GM18868 (cell line): ENCODE data around the gene UBXN6.

Experiments
- ATAC-seq: cut with Tn5 transposase; IDR thresholded peaks from one replicate; pipeline ENCODE4 v1.9.1; 2021; ENCODE audit warnings: mild to moderate bottlenecking, moderate library complexity; ENCODE audit not compliant: unreplicated experiment

Gene UBXN6

GRCh38 chr19:4443188-4443587, 14.4 kb downstream of the UBXN6 start:
- ATAC-seq, result no peak

- ATAC-seq, result no peak
Measured at GRCh38 chr19:4442819-4443146, 14.8 kb downstream of the UBXN6 start.

DNA sequence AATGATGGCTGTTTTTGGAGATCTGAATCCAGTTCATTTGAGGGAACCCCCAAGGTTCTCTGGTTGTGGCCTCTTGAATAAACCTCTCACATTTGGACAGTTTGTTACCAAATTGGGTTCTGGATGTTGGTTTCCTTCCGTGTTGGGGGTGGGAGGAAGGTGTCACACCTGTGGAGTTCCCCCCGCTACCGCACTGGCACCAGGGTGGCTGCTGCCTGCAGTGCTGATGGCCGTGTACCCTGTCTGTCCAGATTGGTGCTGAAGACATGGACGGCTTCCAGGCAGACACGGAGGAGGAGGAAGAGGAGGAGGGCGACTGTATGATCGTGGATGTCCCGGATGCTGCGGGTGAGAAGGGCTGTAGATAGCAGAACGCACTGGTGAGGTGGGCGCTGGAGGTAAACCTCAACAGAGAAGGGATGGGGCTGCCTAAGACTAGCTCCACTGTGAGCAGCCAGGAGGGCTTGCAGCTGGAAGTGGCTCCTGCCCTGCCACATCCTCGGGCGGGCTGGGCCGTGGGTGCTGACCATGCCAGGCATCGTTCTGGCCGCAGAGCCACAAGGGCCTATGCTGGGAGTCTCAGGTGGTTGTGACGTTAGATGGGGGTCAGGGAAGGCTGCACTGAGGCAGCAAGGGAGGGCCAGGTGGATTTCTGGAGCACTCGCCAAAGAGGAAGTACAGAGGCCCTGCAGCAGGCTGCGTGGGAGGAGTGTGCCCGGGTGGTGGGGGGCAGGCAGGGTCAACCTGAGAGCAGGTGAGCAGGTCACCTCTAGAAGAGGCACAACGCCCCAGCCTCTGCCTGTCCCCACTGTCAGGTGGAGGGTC, 15.4 kb downstream of the UBXN6 start:
- no peak for ATAC-seq

DNA sequence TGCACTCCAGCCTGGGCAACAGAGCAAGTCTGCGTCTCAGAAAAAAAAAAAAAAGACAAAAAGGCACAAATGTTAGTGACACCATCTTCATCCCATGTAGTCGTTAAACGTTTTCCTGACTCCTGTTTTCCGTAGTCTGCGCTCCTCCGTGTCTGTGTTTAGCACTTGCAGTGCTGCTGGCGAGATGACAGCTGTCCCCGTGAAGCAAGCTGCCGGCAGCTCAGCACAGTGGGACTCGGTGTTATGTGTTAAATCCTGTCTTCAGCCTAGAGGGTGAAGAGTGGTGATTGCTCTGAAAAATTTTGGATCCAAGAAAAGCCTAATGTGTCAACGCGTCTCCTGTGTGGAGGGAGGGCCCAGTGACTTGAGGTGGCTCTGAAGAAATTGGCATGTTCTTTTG, 18.4 kb downstream of the UBXN6 start:
- ATAC-seq, result no peak

DNA sequence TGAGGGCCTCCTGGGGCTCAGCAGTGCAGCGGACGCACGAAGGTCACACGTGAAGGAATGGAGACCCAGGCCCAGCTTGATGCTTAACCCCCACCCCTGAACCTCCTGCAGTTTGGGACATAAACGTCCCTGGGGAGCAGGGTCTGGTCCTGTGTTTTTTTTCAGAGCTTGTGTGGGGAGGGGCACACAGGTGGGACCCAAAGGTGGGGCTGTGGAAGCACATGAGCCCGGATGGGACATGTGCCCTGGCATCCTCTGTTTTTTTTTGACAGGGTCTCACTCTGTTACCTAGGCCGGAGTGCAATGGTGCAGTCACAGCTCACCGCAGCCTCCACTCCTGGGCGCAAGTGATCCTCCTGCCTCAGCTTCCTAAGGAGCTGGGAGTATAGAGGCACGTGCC, 20.5 kb downstream of the UBXN6 start:
- no peak for ATAC-seq

DNA sequence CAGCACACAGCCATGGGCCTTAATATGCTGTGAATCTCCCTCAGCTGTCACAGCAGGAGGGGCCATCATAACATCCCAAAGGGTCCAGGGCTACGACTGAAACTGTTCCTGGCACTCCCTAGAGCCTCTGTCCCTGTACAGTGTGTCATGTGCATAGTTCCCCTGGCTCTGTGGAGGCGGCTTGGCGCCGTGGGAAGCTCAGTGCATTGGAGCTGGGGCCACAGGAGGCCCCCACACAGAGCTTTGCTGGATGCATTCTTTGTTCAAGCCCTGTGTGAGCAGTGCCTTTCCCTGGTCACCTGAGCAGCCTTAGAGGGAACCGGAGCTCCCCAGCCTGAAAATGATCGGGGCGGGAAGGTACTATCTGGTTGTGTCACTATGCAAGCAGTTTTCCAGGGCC, 21.4 kb downstream of the UBXN6 start:
- ATAC-seq, result no peak

GRCh38 chr19:4434391-4434790, 23.2 kb downstream of the UBXN6 start:
- ATAC-seq, result no peak

- no peak for ATAC-seq
Measured at GRCh38 chr19:4432918-4433506, 24.6 kb downstream of the UBXN6 start.

- no peak for ATAC-seq
Measured at GRCh38 chr19:4431808-4432674, 25.6 kb downstream of the UBXN6 start.

DNA sequence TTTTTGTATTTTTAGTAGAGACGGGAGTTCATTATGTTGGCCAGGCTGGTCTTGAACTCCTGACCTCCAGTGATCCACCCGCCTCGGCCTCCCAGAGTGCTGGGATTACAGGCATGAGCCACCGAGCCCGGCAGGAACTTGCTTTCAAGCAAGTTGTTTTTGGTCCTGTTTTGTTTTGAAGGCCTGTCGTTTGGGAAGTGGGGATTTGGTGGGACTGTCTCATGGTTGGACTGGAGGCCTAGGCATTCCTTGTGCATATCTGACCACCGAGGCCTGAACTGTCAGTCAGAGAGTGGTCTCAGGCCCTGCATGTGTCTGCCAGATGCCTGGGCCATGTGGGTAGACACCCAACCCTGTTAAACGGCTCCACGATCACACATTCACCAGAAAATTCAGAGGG, 26.3 kb downstream of the UBXN6 start:
- no peak for ATAC-seq

DNA sequence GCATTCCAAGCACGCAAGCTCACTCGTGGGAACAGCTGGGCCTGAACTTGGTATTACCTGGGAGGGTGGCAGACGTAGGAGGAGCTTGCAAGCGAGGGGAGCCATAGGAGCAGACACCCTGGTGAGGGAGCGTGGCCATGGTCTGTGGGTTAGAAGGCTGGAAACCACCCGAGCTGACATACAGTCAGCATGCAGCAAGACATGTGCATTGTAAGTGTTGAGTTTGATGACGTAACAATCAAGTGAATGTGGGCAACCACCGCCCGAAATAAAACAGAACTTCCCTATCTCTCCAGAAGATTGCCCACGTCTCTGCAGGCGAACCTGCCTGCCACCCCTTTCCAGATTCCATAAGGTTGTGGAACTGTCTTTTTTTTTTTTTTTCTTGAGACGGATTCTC, 26.8 kb downstream of the UBXN6 start:
- no peak for ATAC-seq

- no peak for ATAC-seq
Measured at GRCh38 chr19:4429771-4430171, 27.8 kb downstream of the UBXN6 start.

GRCh38 chr19:4429256-4429655, 28.3 kb downstream of the UBXN6 start:
- no peak for ATAC-seq

GRCh38 chr19:4428326-4428975, 29.1 kb downstream of the UBXN6 start:
- no peak for ATAC-seq

GRCh38 chr19:4425537-4425936, 32.1 kb downstream of the UBXN6 start:
- no peak for ATAC-seq

- ATAC-seq, result no peak
Measured at GRCh38 chr19:4423416-4424126, 34.0 kb downstream of the UBXN6 start.

GRCh38 chr19:4416268-4416667, 41.3 kb downstream of the UBXN6 start:
- no peak for ATAC-seq

GRCh38 chr19:4415352-4415751, 42.2 kb downstream of the UBXN6 start:
- no peak for ATAC-seq

DNA sequence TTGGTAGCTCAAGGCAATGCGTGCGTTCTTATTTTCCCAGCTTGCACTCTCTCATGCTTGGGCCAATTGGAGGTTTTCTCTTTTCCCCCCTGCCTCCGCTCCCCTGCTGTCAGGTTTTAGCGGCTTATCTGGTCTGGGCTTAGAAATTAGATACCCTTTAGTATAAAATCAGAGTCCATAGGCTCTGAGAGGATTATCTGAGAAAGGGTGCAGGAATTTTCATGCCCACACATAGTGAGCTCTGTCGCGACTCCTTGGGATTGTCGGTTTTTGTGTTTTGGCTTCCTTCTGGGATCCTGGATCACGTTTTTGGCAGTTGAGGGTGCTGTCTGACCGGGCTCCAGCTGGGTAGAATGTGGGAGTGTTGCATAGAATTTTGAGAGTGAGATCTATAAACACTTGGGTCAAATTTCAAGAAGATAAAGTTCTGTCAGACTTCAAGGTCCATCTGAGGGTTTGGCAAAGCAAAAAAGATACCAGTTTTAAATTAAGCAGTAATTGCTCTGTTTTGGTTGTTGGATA, 42.7 kb downstream of the UBXN6 start:
- ATAC-seq, result no peak

DNA sequence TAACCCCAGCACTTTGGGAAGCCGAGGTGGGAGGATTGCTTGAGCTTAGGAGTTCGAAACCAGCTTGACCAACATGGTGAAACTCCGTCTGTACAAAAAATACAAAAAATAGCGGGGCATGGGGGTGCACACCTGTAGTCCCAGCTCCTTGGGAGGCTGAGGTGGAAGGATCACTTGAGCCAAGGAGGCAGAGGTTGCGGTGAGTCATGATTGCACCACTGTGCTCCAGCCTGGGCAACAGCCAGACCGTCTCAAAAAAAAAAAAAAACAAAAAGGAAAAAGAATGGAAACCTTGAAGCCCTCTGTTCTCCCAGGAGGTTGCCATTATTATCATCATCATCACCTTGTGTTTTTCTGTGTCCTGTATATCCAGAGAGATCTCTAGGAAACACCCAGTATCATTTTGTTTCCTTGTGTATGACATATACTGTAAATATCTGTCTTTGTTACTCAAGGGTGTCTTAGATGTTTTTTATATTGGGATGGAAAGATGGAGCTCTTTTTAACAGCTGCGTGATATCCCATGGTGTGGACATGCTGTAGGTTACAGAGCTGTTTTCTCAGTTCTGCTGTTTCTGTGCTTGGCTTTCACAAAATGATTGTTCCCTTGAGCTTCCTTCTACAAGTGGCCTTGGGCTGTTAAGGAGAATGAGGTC, 43.3 kb downstream of the UBXN6 start:
- no peak for ATAC-seq
